ENCODE measurements around the gene MROH7. TPM values are rescaled to one million over a fixed set of nuclear protein-coding genes. Genes with fewer than 3 reads are reported as not detected.

Gene MROH7
- total RNA-seq, 4 donors from 2014 or later = 5.7 to 25.2 (median 13.3) TPM

- no peaks in the 10 kb centered on the region for H3K9me3 ChIP-seq
- no peak overlapping the region for H3K4me3 ChIP-seq
- H3K36me3 ChIP-seq = peaks cover 0 to 95% of the 10 kb centered on the region in 2 donors
- no peak for ATAC-seq
- H3K4me1 ChIP-seq = no peaks in the 10 kb centered on the region
- H3K27ac ChIP-seq = no peak overlapping the region
- 81% methylated on average over 3 of the region's 10 CpGs; no CpG with 5 or more reads in 1 of the 2 donors for WGBS, 2 donors (ENCODE audit: low coverage in 1 of 2)
- TF ChIP-seq POLR2AphosphoS5 (IDR thresholded peaks at IDR 0.05) (no peak), POLR2A (IDR thresholded peaks at IDR 0.05) (no peak), EP300 (IDR thresholded peaks at IDR 0.05) (no peak)
- TF ChIP-seq, protein P1, sequence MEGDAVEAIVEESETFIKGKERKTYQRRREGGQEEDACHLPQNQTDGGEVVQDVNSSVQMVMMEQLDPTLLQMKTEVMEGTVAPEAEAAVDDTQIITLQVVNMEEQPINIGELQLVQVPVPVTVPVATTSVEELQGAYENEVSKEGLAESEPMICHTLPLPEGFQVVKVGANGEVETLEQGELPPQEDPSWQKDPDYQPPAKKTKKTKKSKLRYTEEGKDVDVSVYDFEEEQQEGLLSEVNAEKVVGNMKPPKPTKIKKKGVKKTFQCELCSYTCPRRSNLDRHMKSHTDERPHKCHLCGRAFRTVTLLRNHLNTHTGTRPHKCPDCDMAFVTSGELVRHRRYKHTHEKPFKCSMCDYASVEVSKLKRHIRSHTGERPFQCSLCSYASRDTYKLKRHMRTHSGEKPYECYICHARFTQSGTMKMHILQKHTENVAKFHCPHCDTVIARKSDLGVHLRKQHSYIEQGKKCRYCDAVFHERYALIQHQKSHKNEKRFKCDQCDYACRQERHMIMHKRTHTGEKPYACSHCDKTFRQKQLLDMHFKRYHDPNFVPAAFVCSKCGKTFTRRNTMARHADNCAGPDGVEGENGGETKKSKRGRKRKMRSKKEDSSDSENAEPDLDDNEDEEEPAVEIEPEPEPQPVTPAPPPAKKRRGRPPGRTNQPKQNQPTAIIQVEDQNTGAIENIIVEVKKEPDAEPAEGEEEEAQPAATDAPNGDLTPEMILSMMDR (IDR thresholded peaks at IDR 0.05) = no peak
- no peaks in the 10 kb centered on the region for H3K27me3 ChIP-seq
Measured at GRCh38 chr1:54601730-54602129, 39.9 kb upstream of the MROH7 start.

- TF ChIP-seq POLR2A (IDR thresholded peaks at IDR 0.05) = no peak
- TF ChIP-seq EP300 (IDR thresholded peaks at IDR 0.05) = no peak
- TF ChIP-seq, protein P1 (IDR thresholded peaks at IDR 0.05) = no peak
- no peak for TF ChIP-seq POLR2AphosphoS5 (IDR thresholded peaks at IDR 0.05)
- Histone ChIP-seq H3K27ac (no peak overlapping the region), H3K9me3 (no peaks in the 10 kb centered on the region), H3K27me3 (no peaks in the 10 kb centered on the region), H3K4me1 (no peaks in the 10 kb centered on the region), H3K36me3 (peaks cover 0 to 95% of the 10 kb centered on the region in 2 donors), H3K4me3 (no peak overlapping the region)
- no peak for ATAC-seq
- WGBS, 2 donors (ENCODE audit: low coverage in 1 of 2) = 83 to 88% methylated on average over 3 to 10 of the region's 18 CpGs
Measured at GRCh38 chr1:54602554-54602953, 39.0 kb upstream of the MROH7 start.

DNA sequence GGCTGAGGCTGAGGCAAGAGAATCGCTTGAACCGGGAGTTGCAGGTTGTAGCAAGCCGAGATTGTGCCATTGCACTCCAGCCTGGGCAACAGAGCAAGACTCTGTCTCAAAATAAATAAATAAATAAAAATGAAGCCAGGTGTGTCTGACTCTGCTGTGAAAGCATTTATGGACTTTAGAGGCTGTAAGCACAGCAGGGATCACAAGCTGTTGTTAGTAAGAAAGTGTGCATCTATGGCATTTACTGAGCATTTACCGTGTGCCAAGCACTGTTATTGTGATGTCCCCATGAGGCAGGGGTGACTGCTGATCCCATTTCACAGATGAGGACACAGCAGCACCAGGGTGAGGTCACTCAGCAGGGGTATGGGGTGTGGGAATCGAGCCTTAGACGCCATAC is 38.3 kb upstream of the MROH7 start:
- no peak for TF ChIP-seq POLR2AphosphoS5 (IDR thresholded peaks at IDR 0.05)
- TF ChIP-seq EP300 (IDR thresholded peaks at IDR 0.05) = no peak
- TF ChIP-seq, protein P1 (IDR thresholded peaks at IDR 0.05) = no peak
- TF ChIP-seq POLR2A (IDR thresholded peaks at IDR 0.05) = no peak
- Histone ChIP-seq H3K9me3 (no peaks in the 10 kb centered on the region), H3K36me3 (peaks cover 0 to 95% of the 10 kb centered on the region in 2 donors), H3K27ac (no peak overlapping the region), H3K27me3 (no peaks in the 10 kb centered on the region), H3K4me1 (no peaks in the 10 kb centered on the region), H3K4me3 (no peak overlapping the region)
- ATAC-seq = no peak
- 90 to 92% methylated on average over 2 to 6 of the region's 6 CpGs for WGBS, 2 donors (ENCODE audit: low coverage in 1 of 2)

- H3K9me3 ChIP-seq = no peaks in the 10 kb centered on the region
- ATAC-seq = no peak
Measured at GRCh38 chr1:54604051-54604450, 37.5 kb upstream of the MROH7 start.

More at GRCh38 chr1:54604051-54604450, 37.5 kb upstream of the MROH7 start:
- Histone ChIP-seq H3K27ac (no peak overlapping the region), H3K4me1 (no peaks in the 10 kb centered on the region), H3K36me3 (peaks cover 0 to 99% of the 10 kb centered on the region in 2 donors), H3K4me3 (no peak overlapping the region), H3K27me3 (no peaks in the 10 kb centered on the region)
- 80% methylated on average over 1 of the region's 7 CpGs for WGBS, 2 donors (ENCODE audit: low coverage in 1 of 2)
- TF ChIP-seq POLR2AphosphoS5 (IDR thresholded peaks at IDR 0.05) (no peak), EP300 (IDR thresholded peaks at IDR 0.05) (no peak), POLR2A (IDR thresholded peaks at IDR 0.05) (no peak)
- TF ChIP-seq, protein P1 (IDR thresholded peaks at IDR 0.05) = no peak
